Testis (tissue), 3 donors: ENCODE results near the gene URGCP. TPM values are rescaled to one million over a fixed set of nuclear protein-coding genes. Genes with fewer than 3 reads are reported as not detected.

Experiments used
- DNase-seq: peaks from one replicate; pipeline ENCODE4 v3.0.0-alpha.2; 2019
- H3K27ac ChIP-seq, 2 donors: fragments of 200-600 bp; sonication (generic); one replicate each; pipeline ENCODE4 v1.5.1; 2019
- H3K27me3 ChIP-seq: fragments of 200-600 bp; sonication (generic); one replicate; pipeline ENCODE4 v1.5.1; 2019
- H3K36me3 ChIP-seq: fragments of 200-600 bp; sonication (generic); one replicate; pipeline ENCODE4 v1.5.1; 2017; ENCODE audit warnings: low read depth; ENCODE audit errors: missing control alignments
- H3K4me1 ChIP-seq: fragments of 200-600 bp; sonication (generic); one replicate; pipeline ENCODE4 v1.5.1; 2019
- H3K4me3 ChIP-seq, 2 donors: fragments of 200-600 bp; sonication (generic); one replicate each; pipeline ENCODE4 v1.5.1; 2017 to 2019
- H3K9me3 ChIP-seq: fragments of 200-600 bp; sonication (generic); one replicate; pipeline ENCODE4 v1.5.1; 2017
- CTCF ChIP-seq, 3 experiments: fragments of 450-650 bp in 2 of 3; fragments of 200-600 bp in 1 of 3; sonication (generic) in 1 of 3; IDR thresholded peaks; one replicate each; pipeline ENCODE4 v1.5.1; 2016 to 2019; ENCODE audit warnings: antibody characterized with exemption in 3 of 3, mild to moderate bottlenecking in 2 of 3, moderate library complexity in 1 of 3
- POLR2A ChIP-seq: fragments of 450-650 bp; IDR thresholded peaks from one replicate; pipeline ENCODE4 v1.6.1; 2017; ENCODE audit warnings: antibody characterized with exemption, mild to moderate bottlenecking, moderate library complexity
- WGBS, 2 donors: methylation state at CpG; one replicate each; pipeline ENCODE4 v1.1.5; 2018; 5-methylcytosine and 5-hydroxymethylcytosine counted together
- intact Hi-C: fragments of 100-400 bp; cut with DNase I; formaldehyde crosslinking; loops from one replicate; pipeline ENCODE4 v1.15.1; 2023; ENCODE audit warnings: low total_unique reads
- polyA plus RNA-seq: library from polyadenylated mRNA; stranded (reverse); fragments of 350-450 nt; fragmentation: Illumina TruSeq; extraction: RNeasy Lipid Tissue Mini Kit (QIAGEN cat#74804); gene quantifications from one replicate; pipeline ENCODE4 v1.2.3, GENCODE V29; 2014; ENCODE audit warnings: low read depth, low replicate concordance; ENCODE audit not compliant: insufficient read depth
- total RNA-seq, 2 donors: library from RNA; depleted of rRNA; stranded (reverse); fragments of >200 nt; gene quantifications; one replicate each; pipeline ENCODE4 v1.2.3, GENCODE V29; 2016

URGCP gene
- total and polyA plus RNA-seq, 3 donors from 2014 or later = 20.1 to 33.0 (median 24.9) TPM

GRCh38 chr7:43938892-43939482, 32.6 kb upstream of the URGCP start:
- TF ChIP-seq CTCF (IDR thresholded peaks at IDR 0.05) = no peak
- TF ChIP-seq POLR2A = no peak
- WGBS, 2 donors = 98 to 100% methylated on average over 3 to 4 of the region's 4 CpGs
- no peak for DNase-seq

GRCh38 chr7:43937444-43937843, 31.0 kb upstream of the URGCP start:
- Histone ChIP-seq H3K4me1 (no peaks in the 10 kb centered on the region), H3K9me3 (no peaks in the 10 kb centered on the region), H3K4me3 (no peak overlapping the region), H3K27me3 (no peaks in the 10 kb centered on the region), H3K27ac (no peak overlapping the region), H3K36me3 (no peaks in the 10 kb centered on the region)
- intact Hi-C loops = no loop called here
- no peak for TF ChIP-seq POLR2A
- TF ChIP-seq CTCF (IDR thresholded peaks at IDR 0.05) = no peak
- no peak for DNase-seq
- 71 to 87% methylated on average over 3 of the region's 3 CpGs for WGBS, 2 donors

More at GRCh38 chr7:43938892-43939482, 32.6 kb upstream of the URGCP start:
- no peak overlapping the region for H3K27ac ChIP-seq
- intact Hi-C loops = no loop called here
- H3K27me3 ChIP-seq = no peaks in the 10 kb centered on the region
- no peaks in the 10 kb centered on the region for H3K4me1 ChIP-seq
- H3K9me3 ChIP-seq = no peaks in the 10 kb centered on the region
- H3K4me3 ChIP-seq = no peak overlapping the region
- no peaks in the 10 kb centered on the region for H3K36me3 ChIP-seq

GRCh38 chr7:43933902-43934560, 27.6 kb upstream of the URGCP start:
- H3K27ac ChIP-seq = no peak overlapping the region
- no peak for DNase-seq
- TF ChIP-seq POLR2A = no peak
- no peak for TF ChIP-seq CTCF (IDR thresholded peaks at IDR 0.05)
- no peak overlapping the region for H3K4me3 ChIP-seq
- intact Hi-C loops = no loop called here
- no peaks in the 10 kb centered on the region for H3K4me1 ChIP-seq
- H3K27me3 ChIP-seq = no peaks in the 10 kb centered on the region
- H3K9me3 ChIP-seq = no peaks in the 10 kb centered on the region
- H3K36me3 ChIP-seq = no peaks in the 10 kb centered on the region
- WGBS, 2 donors = 95 to 98% methylated on average over 3 of the region's 3 CpGs

GRCh38 chr7:43931346-43931745, 24.9 kb upstream of the URGCP start:
- no peak for DNase-seq
- H3K4me3 ChIP-seq = no peak overlapping the region
- intact Hi-C loops = no loop called here
- no peaks in the 10 kb centered on the region for H3K9me3 ChIP-seq
- H3K27me3 ChIP-seq = no peaks in the 10 kb centered on the region
- 88 to 92% methylated on average over 7 of the region's 7 CpGs for WGBS, 2 donors
- H3K36me3 ChIP-seq = no peaks in the 10 kb centered on the region
- TF ChIP-seq CTCF (IDR thresholded peaks at IDR 0.05) = no peak
- no peak for TF ChIP-seq POLR2A
- H3K4me1 ChIP-seq = peaks cover 6% of the 10 kb centered on the region
- H3K27ac ChIP-seq = no peak overlapping the region
